AG09309 (cell line): ENCODE measurements around the gene SSH3.

Source experiments
- DNase-seq: peaks from one replicate; pipeline ENCODE4 v3.0.0-alpha.2; 2010; ENCODE audit warnings: low read depth
- H3K4me3 ChIP-seq: 2 replicates; pipeline ENCODE4 v1.5.1; 2011; ENCODE audit warnings: mild to moderate bottlenecking, low read depth, low read length, moderate library complexity; ENCODE audit not compliant: control insufficient read depth
- CTCF ChIP-seq: IDR thresholded peaks from 2 replicates; pipeline ENCODE4 v1.5.1; 2011; ENCODE audit warnings: mild to moderate bottlenecking, low read depth, low read length, inconsistent platforms; ENCODE audit not compliant: insufficient read depth, control insufficient read depth; ENCODE audit errors: missing control alignments

Gene SSH3

GRCh38 chr11:67349036-67349435 lies 45.7 kb downstream of the SSH3 start:
- no peak for DNase-seq
- TF ChIP-seq CTCF, result no peak
- H3K4me3 ChIP-seq, result no peak overlapping the region

- no peak for DNase-seq
- TF ChIP-seq CTCF, result no peak
- H3K4me3 ChIP-seq, result no peak overlapping the region
Observed at GRCh38 chr11:67349457-67349856, 46.1 kb downstream of the SSH3 start.

GRCh38 chr11:67349928-67350465 lies 46.7 kb downstream of the SSH3 start:
- H3K4me3 ChIP-seq, result no peak overlapping the region
- TF ChIP-seq CTCF, result no peak
- DNase-seq, result no peak

GRCh38 chr11:67351275-67352005 lies 48.1 kb downstream of the SSH3 start:
- DNase-seq, result no peak
- no peak overlapping the region; the same call in 1 of the 2 replicates for H3K4me3 ChIP-seq

GRCh38 chr11:67352546-67353316 lies 49.4 kb downstream of the SSH3 start:
- no peak for DNase-seq
- peak overlapping the region; percentile 89 for H3K4me3 ChIP-seq
- no peak for TF ChIP-seq CTCF

More at GRCh38 chr11:67351275-67352005, 48.1 kb downstream of the SSH3 start:
- peak; percentile 93 for TF ChIP-seq CTCF

GRCh38 chr11:67353317-67354074 lies 50.2 kb downstream of the SSH3 start, which contains the start of gene POLD4:
POLD4 (minus strand) TSS chr11:67353546; CDS start chr11:67353399, 147 bp downstream.
- no peak for TF ChIP-seq CTCF
- DNase-seq, result peak; percentile 82

More at GRCh38 chr11:67353317-67354074, 50.2 kb downstream of the SSH3 start, which contains the start of gene POLD4:
- H3K4me3 ChIP-seq, result peak within 1 kb of the TSS; percentile 89
